PFSK-1 (cell line): Measurements from ENCODE around the gene ABHD16B.

ENCODE experiments used
- POLR2AphosphoS5 ChIP-seq: IDR thresholded peaks from 2 replicates; pipeline ENCODE4 v1.6.1; 2012; ENCODE audit warnings: low read depth, mild to moderate bottlenecking, control low read depth, low read length, moderate library complexity
- SIN3A ChIP-seq: IDR thresholded peaks from 2 replicates; pipeline ENCODE4 v1.6.1; 2012; ENCODE audit warnings: mild to moderate bottlenecking, low read length, moderate library complexity, borderline replicate concordance; ENCODE audit not compliant: insufficient read depth

DNA sequence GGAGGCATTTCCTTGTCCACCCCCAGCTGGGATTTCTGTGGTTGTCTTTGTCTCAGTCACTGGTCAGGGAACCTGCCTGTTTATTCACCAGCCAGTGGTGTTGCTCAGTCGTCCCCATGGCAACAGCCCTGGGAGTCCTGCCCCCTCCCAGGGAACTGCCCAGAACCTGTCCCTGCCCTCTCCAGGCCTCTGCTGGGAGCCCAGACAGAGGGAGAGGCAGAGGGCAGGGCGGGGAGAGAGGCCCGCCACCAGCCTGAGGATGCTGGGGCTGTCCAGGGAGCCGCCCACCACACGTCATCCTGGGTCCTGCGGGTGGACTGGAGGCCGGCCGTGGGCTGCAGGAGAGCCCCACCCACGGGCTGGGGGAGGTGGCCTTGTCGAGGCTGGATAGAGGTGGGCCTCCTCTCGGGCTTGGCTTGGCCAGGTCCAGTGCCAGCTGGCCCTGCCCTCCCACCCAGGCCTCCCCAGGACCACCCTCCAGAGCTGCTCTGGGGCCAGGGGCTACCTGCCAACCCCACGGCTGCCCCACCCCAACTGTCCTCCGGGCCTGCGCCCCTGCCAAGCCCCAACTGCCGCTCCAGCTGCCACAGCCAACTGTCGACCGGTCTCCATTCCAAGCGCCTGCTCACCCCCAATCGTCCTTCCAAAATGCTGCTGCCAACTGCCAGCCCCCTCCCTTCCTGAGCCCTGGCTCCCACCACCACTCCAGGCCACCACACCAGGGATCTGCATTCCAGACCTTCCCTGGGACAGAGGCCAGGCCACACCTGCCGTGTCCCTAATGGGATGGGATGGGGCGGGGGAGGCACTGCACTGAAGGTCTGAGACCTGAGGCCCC, 26.1 kb upstream of the ABHD16B start:
- TF ChIP-seq SIN3A (no peak), POLR2AphosphoS5 (no peak)
